Tibial nerve (tissue), 4 donors: ENCODE results near the gene CMPK2. TPM values are rescaled to one million over a fixed set of nuclear protein-coding genes. Genes with fewer than 3 reads are reported as not detected.

Source experiments
- DNase-seq, 2 donors: peaks; one replicate each; pipeline ENCODE4 v3.0.0-alpha.2; 2019; ENCODE audit warnings: low spot score in 2 of 2
- H3K27ac ChIP-seq, 4 donors: fragments of 200-600 bp; sonication (generic) in 3 of 4; one replicate each; pipeline ENCODE4 v1.5.1; 2017 to 2019; ENCODE audit warnings: mild to moderate bottlenecking in 1 of 4
- H3K27me3 ChIP-seq, 2 donors: fragments of 200-600 bp; sonication (generic) in 1 of 2; one replicate each; pipeline versions ENCODE4 v1.5.1 to v1.6.0; 2017 to 2019
- H3K36me3 ChIP-seq, 3 donors: fragments of 200-600 bp; sonication (generic); one replicate each; pipeline ENCODE4 v1.5.1; 2018 to 2019
- H3K4me1 ChIP-seq, 4 donors: fragments of 200-600 bp; sonication (generic) in 3 of 4; one replicate each; pipeline ENCODE4 v1.5.1; 2017 to 2019
- H3K4me3 ChIP-seq, 4 donors: fragments of 200-600 bp; sonication (generic) in 3 of 4; one replicate each; pipeline ENCODE4 v1.5.1; 2017 to 2019; ENCODE audit warnings: mild to moderate bottlenecking in 1 of 4, moderate library complexity in 1 of 4
- H3K9me3 ChIP-seq, 4 donors: fragments of 200-600 bp; sonication (generic) in 3 of 4; one replicate each; pipeline ENCODE4 v1.5.1; 2017 to 2019
- EP300 ChIP-seq, 2 donors: sonication (generic); formaldehyde crosslinking; IDR thresholded peaks; one replicate each; pipeline ENCODE4 v1.6.1; 2017; ENCODE audit warnings: antibody characterized with exemption in 2 of 2, mild to moderate bottlenecking in 1 of 2
- POLR2A ChIP-seq, 2 donors: fragments of 450-650 bp; IDR thresholded peaks; one replicate each; pipeline ENCODE4 v1.6.1; 2017; ENCODE audit warnings: antibody characterized with exemption in 2 of 2, mild to moderate bottlenecking in 2 of 2, moderate library complexity in 2 of 2
- WGBS, 2 donors: methylation state at CpG; one replicate each; pipeline ENCODE4 v1.1.5; 2018; 5-methylcytosine and 5-hydroxymethylcytosine counted together
- total RNA-seq, 4 donors: library from RNA; depleted of rRNA; stranded (reverse); fragments of >200 nt; gene quantifications; one replicate each; pipeline ENCODE4 v1.1.0, GENCODE V29; 2016
- TF ChIP-seq, protein P1 (sequence below), 5 experiments: fragments of 200-600 bp in 3 of 5; fragments of 450-650 bp in 2 of 5; sonication (generic) in 3 of 5; IDR thresholded peaks; one replicate each; pipeline ENCODE4 v1.5.1; 2016 to 2019; ENCODE audit warnings: antibody characterized with exemption in 5 of 5, mild to moderate bottlenecking in 3 of 5, moderate library complexity in 2 of 5

The CMPK2 gene, protein sequence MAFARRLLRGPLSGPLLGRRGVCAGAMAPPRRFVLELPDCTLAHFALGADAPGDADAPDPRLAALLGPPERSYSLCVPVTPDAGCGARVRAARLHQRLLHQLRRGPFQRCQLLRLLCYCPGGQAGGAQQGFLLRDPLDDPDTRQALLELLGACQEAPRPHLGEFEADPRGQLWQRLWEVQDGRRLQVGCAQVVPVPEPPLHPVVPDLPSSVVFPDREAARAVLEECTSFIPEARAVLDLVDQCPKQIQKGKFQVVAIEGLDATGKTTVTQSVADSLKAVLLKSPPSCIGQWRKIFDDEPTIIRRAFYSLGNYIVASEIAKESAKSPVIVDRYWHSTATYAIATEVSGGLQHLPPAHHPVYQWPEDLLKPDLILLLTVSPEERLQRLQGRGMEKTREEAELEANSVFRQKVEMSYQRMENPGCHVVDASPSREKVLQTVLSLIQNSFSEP
- total RNA-seq: 10 to 100 TPM in 1 of 4 donors, 1 to 10 TPM in 3; 4.5 to 11.4 (median 7.4) TPM

DNA sequence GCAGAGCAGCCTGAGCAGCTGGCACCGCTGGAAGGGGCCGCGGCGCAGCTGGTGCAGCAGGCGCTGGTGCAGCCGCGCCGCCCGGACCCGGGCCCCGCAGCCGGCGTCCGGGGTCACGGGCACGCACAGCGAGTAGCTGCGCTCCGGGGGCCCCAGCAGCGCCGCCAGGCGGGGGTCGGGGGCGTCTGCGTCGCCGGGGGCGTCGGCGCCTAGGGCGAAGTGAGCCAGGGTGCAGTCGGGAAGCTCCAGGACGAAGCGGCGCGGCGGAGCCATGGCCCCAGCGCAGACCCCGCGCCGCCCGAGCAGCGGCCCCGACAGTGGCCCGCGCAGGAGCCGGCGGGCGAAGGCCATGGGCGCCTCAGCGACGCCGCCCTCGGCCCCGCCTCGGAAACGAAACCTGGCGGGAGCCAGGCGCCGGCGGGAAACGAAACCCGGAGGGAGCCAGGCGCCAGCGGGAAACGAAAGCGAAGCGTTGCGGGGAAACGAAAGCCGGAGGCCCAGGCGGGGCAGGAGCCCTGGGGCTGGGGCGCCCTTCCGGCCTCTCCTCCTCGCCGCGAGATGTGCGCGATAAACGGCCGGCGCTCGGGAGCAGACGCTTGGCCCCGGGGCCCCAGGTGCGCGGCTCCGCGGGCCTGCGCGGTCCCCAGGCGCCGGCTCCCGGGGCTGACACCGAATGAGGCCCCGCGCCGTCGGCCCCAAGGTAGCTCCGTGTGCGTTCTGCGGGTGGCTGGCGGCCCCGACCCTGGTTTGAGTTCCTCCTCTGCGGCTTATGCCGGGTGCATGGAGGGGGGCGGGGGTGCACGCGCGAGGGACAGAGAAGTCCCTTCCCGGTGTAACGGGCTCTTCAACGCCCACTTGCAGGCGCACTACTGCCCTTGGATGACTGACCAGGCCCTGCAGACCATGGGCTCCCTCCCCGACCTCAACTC lies at the start of gene CMPK2:
Gene CMPK2 (minus strand): TSS at position 562 of the 929 bp plus-strand sequence. CDS start 211 bp downstream, at position 351.
- DNase-seq: peak in 1 of 2 donors; percentile 17
- whole genome bisulfite sequencing, 2 donors: 0 to 1% methylated on average over 32 to 52 of the region's 115 CpGs

GRCh38 chr2:6915399-6915798 lies 49.7 kb upstream of the CMPK2 start:
- H3K4me1 ChIP-seq: peaks cover 0 to 43% (median 4%) of the 10 kb centered on the region in 4 donors
- DNase-seq: no peak
- no peaks in the 10 kb centered on the region for H3K36me3 ChIP-seq
- H3K4me3 ChIP-seq: no peak overlapping the region
- TF ChIP-seq POLR2A (IDR thresholded peaks at IDR 0.05) (no peak), EP300 (IDR thresholded peaks at IDR 0.05) (no peak)
- TF ChIP-seq, protein P1, sequence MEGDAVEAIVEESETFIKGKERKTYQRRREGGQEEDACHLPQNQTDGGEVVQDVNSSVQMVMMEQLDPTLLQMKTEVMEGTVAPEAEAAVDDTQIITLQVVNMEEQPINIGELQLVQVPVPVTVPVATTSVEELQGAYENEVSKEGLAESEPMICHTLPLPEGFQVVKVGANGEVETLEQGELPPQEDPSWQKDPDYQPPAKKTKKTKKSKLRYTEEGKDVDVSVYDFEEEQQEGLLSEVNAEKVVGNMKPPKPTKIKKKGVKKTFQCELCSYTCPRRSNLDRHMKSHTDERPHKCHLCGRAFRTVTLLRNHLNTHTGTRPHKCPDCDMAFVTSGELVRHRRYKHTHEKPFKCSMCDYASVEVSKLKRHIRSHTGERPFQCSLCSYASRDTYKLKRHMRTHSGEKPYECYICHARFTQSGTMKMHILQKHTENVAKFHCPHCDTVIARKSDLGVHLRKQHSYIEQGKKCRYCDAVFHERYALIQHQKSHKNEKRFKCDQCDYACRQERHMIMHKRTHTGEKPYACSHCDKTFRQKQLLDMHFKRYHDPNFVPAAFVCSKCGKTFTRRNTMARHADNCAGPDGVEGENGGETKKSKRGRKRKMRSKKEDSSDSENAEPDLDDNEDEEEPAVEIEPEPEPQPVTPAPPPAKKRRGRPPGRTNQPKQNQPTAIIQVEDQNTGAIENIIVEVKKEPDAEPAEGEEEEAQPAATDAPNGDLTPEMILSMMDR (IDR thresholded peaks at IDR 0.05): no peak
- no peaks in the 10 kb centered on the region for H3K27me3 ChIP-seq
- H3K9me3 ChIP-seq: no peaks in the 10 kb centered on the region
- 38 to 66% methylated on average over 2 of the region's 2 CpGs for WGBS, 2 donors
- peak overlapping the region in 2 of 4 donors; percentile 52 to 92 for H3K27ac ChIP-seq

More for the DNA sequence above, at the start of gene CMPK2:
- H3K27me3 ChIP-seq: no peaks in the 10 kb centered on the region
- H3K4me1 ChIP-seq: peaks cover 0 to 18% (median 5%) of the 10 kb centered on the region in 4 donors
- H3K9me3 ChIP-seq: no peaks in the 10 kb centered on the region
- H3K4me3 ChIP-seq: peak within 1 kb of the TSS; percentile 47 to 84 (median 78)
- TF ChIP-seq EP300 (IDR thresholded peaks at IDR 0.05) (peak in 1 of 2 donors; percentile 14), POLR2A (IDR thresholded peaks at IDR 0.05) (no peak)
- TF ChIP-seq, protein P1 (IDR thresholded peaks at IDR 0.05): peak in 3 of 5 experiments; percentile 6 to 31 (median 15)
- peak within 1 kb of the TSS; percentile 39 to 85 (median 81) for H3K27ac ChIP-seq
- H3K36me3 ChIP-seq: peaks cover 0 to 14% (median 0%) of the 10 kb centered on the region in 3 donors

DNA sequence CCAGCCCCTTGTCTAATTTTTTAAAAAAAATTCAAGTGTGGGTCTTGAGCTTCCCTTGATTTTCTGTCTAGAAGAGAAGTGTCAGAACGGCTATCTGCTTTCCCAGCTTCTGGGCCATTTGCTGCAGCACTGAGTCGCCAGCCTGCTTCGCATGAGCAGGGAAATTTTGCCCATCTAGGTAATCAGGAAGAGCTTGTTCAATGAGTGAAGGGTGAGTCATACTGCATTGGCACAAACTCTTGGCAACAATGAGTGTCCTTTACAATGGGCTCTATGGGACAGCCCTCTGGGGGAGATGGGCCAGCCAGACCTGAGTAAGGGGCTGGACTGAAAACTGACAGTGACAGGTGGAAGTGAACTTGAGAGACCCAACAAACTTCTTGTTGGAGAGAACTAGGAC lies 49.1 kb upstream of the CMPK2 start:
- DNase-seq: no peak

GRCh38 chr2:6913415-6914157 lies 47.9 kb upstream of the CMPK2 start:
- Histone ChIP-seq H3K27me3 (no peaks in the 10 kb centered on the region), H3K9me3 (no peaks in the 10 kb centered on the region), H3K4me1 (peaks cover 0 to 25% (median 2%) of the 10 kb centered on the region in 4 donors), H3K4me3 (no peak overlapping the region), H3K27ac (no peak overlapping the region), H3K36me3 (no peaks in the 10 kb centered on the region)
- whole genome bisulfite sequencing, 2 donors: 85 to 93% methylated on average over 9 of the region's 9 CpGs
- no peak for TF ChIP-seq EP300 (IDR thresholded peaks at IDR 0.05)
- no peak for TF ChIP-seq POLR2A (IDR thresholded peaks at IDR 0.05)
- TF ChIP-seq, protein P1 (IDR thresholded peaks at IDR 0.05): no peak
- no peak for DNase-seq

More for the DNA sequence above, 49.1 kb upstream of the CMPK2 start:
- Histone ChIP-seq H3K27ac (peak overlapping the region in 2 of 4 donors; percentile 52 to 92), H3K36me3 (no peaks in the 10 kb centered on the region), H3K27me3 (no peaks in the 10 kb centered on the region), H3K4me3 (no peak overlapping the region), H3K4me1 (peaks cover 0 to 37% (median 2%) of the 10 kb centered on the region in 4 donors), H3K9me3 (no peaks in the 10 kb centered on the region)
- TF ChIP-seq POLR2A (IDR thresholded peaks at IDR 0.05): no peak
- TF ChIP-seq, protein P1 (IDR thresholded peaks at IDR 0.05): no peak
- no peak for TF ChIP-seq EP300 (IDR thresholded peaks at IDR 0.05)
- WGBS, 2 donors: 87 to 89% methylated on average over 3 of the region's 3 CpGs
